Brain pericyte (primary cell): Measurements from ENCODE around the gene ST8SIA1.

Experiments
- DNase-seq: peaks from one replicate; pipeline ENCODE4 v3.0.0-alpha.2; 2012; ENCODE audit warnings: low read depth, low spot score

ST8SIA1 gene

DNA sequence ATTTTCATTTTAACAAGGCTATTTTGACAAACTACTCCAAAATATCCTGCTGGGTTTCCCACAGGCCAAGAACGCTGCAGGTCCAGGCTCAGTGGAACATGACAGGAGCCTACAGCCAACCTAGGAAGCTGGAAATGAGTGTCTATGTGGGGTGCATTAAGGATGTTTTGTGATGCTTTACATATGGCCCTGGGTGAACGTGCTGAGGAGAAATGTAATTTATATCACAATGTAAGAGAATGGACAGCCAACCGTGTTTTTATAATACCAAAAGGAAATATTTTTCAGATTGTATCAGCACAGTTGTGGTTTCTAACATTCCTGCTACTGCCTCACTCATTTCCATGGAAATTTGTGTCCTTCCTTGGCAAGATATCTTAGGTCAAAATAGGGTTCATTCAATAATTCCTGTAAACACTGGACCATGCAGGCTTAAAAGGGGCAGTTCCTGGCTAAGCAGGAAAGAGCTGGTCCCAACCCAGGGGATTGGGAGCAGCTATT, 51.5 kb downstream of the ST8SIA1 start:
- peak; percentile 84 for DNase-seq

DNA sequence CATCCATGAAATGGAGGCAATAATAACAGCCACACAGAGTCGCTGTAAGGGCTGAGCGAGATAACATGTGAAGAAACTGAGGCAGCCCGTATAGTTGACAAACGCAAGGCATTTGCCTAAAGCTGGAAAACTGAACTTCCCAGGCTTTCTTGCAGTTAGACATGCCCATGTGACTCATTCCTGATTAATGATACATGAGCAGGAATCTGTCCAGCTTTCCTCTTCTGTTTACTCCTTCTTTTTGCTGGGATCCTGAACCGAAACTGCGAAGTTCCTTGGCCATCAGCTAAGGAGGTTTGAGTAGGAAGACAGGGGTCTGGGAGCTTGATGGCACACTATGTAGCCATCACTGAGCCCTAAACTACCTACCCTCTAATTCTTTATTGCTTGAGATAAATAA, 52.2 kb downstream of the ST8SIA1 start:
- DNase-seq = no peak

DNA sequence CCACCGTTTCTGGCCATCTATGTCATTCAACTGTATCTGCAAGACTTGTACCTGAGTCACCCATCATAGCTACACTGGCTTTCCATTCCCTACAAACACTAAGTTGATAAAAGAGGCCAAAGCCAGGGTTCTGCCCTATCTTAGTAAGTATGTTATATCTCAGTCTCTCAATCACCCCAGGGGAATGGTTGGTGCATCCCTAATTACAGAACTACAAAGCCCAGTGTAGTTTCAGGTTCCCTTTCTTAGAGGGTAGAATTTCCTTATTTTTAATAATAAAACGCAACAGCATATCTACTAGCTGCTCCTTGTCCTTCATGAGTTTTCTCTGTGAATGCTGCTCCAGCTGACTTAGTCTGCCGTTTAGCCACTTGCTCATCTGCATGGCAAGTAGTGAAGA, 57.6 kb downstream of the ST8SIA1 start:
- DNase-seq = no peak

DNA sequence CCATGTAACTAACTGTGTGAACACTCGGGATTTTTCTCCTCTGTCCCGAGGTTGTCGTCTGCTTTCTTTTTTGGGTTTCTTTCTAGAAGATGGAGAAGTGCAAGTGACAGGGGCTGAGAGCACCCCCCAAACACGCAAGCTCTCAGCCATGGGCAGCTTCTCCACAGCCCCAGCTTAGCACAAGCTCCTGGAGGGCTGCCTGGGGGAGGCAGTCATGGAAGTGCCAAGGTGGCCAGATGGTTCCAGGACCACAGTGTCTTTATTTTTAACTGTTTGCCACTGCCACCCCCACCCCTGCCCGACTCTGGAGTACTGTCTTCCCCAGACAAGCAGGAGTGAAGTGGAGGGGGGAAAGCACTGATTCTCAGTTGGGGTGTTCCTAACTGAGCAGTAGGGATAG, 58.2 kb downstream of the ST8SIA1 start:
- DNase-seq = no peak

DNA sequence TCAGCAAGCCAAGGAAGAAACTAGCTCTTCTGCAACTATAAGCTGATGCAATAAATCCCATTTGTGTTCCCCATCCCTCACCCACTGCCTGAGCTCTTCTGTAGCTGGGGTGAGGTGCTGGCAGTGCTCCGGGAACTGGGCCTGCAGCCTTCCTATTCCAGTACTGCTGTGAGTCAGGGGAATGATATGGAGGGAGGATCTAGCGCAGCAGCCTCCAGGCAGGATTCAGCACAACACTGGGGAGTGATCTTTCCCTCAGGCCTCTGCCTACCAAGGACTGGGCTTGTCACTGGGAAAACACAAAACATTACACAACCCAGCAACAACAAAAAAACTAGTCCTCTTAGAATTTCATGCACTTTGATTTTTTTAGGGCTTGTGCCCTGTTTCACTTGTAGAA, 58.7 kb downstream of the ST8SIA1 start:
- peak; percentile 84 for DNase-seq

DNA sequence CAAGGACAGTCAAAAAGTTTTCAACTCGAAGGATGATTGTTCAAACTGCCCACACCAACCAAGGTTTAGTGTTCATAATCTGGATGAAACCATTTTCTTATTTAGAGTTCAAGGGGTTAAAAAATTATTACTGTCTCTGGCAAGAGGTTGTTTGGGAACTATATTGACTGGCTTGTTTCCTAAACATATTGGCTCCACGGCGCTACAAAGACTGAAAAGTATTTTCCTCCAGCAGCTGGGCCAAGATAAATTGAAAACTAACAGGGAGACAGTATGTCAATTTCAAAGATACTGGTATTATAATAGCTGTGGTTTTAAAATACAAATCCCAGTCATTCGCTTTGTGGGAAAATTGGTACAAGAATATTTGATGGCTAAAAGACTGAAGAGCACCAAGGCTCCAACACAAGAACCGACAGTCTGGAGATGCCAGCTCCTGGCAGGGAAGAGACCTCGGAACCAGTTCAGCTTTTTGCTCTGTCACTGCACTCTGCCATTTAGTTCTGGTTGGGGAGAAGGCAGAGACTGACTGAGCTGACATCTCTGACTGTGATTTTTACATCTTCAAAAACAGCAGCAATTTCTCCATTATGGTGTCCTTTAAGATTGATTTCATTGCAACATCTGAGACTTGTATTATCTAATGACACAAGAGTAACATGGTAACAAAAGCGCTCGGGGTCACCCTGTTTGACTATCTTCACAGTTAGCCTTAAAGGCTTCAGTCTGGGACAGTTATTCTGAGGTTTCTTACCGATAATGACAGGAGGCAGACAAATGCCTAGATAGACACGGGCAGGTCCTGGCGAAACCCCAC, 62.0 kb downstream of the ST8SIA1 start:
- DNase-seq = no peak

DNA sequence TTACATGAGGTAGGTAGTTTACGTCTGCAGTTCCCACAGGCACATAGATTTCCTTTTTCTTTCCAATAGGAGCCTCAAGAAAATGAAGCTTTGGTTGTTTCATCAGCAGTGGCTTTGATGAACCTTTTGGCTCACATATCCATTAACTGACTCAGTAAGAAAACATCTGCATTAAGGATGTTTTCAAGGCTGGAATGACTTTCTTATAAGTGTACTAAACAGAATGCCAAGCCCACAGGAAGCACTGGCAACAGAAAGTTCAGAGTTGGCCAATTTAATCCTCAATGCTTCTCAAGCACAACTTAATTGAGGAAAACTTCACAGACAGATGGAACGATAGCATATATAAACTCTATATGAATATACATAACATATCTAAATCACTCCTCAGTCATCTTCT, 63.5 kb downstream of the ST8SIA1 start:
- DNase-seq = no peak

DNA sequence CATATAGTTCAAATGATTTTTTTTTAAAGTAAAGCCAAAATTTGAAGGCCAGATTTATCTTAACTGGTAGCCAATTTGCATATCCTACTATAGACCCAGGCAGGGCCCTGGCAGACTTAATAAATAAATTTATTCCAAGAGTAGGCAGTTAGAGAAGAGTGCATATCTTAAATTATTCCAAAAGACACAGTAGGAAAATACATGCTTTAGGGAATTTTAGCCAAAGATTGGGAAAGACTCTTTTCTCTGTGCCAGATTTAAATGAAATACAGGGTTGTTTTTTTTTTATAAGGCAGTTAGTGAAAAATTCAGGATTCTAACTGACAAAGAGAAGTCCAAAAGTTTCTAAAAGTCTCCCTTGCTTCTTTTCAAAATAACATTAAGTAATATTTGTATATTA, 65.5 kb downstream of the ST8SIA1 start:
- DNase-seq = no peak

DNA sequence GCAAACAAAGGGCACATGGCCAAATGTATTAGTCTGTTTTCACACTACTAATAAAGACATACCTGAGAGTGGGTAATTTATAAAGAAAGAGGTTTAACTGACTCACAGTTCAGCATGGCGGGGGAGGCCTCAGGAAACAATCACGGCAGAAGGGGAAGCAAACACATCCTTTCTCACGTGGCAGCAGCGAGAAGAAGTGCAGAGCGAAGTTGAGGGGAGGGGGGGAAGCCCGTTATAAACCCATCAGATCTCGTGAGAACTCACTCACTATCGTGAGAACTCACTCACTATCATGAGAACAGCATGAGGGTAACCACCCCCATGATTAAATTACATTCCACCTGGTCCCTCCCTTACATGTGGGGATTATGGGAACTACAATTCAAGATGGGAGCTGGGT, 66.1 kb downstream of the ST8SIA1 start:
- no peak for DNase-seq

DNA sequence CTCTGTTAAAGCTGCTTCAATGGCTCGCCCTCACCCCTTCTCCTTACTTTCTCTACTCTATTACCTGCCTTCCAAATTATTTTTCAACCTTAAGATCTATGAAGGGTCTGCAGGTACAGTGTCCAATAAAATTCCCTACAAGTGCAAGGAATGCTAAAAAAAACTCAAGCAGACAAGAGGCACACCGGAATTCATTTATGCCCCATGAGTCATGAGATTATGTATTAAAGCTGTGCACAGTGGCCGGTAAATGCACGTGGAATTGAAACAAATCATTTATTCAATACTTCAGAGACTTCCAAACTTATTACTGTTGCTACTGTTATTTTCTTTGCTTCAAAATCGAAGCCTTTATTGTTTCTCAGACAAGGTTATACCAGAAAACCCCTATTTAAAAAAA, 68.4 kb downstream of the ST8SIA1 start:
- DNase-seq = no peak

DNA sequence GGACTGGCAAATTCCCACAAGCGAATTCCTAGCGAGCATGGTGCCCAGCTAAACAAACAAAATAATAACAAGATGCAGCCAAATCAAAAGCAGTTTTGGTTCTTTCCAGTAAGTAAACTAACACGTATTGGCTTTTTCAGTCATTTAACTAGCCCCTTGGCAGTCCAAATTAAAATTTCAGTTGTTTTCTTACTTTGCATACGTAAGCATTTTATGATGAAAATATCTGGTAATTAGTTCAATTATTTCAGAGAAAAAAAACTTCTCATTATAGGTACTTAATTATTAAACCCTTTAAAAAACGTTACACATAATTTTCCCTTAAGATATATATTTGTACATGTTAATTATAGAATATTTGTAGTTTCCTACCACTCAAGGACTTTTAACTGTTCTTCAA, 70.1 kb downstream of the ST8SIA1 start:
- no peak for DNase-seq

DNA sequence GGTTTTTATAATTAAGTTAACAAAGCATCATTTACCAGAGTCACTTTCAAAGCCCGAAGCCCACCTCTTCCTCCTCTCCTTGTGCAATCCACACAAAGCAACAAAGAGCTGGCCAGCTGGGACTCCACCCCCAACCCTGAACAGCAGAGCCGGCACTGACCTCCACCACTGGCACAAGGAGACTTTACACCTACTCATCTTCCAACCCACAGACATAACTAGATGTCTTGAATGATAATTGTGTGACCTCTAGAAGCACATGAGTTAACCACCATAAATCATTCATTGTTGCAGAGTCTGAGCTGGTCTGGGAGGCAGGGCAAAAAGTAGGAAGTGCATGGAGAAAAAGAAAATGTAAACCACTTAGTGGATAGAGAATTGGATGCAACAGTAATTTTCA, 72.2 kb downstream of the ST8SIA1 start:
- DNase-seq = no peak

DNA sequence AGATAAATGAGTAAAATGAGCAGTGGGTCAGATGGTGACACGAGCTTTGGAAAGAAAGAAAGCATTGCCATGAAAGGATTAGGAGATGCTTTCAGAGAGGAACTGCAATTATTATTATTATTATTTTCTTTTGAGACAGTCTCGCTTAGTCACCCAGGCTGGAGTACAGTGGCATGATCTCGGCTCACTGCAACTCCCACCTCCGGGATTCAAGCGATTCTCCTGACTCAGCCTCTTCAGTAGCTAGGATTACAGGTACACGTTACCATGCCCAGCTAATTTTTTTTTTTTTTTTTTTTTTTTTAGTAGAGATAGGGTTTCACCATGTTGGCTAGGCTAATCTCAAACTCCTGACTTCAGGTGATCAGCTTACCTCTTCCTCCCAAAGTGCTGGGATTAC, 77.4 kb downstream of the ST8SIA1 start:
- DNase-seq = no peak

DNA sequence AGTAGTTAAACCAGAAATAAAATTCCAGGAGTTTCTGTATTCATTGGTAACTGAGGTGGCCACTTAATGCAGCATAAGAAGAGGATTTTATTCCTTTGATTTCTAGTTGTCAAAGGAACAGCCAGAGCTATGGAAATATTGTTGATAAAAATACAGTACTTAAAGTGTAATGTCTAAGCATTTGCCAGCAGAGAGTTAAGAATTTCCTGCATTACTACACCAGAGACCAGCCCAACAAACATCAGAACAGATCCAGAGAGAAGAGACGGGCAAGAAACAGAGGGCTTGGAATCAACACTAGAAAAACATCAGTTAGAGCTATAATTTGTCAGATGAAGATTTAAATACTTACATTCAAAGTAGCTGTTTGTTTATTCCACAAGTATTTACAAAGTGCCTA, 77.9 kb downstream of the ST8SIA1 start:
- DNase-seq = no peak

DNA sequence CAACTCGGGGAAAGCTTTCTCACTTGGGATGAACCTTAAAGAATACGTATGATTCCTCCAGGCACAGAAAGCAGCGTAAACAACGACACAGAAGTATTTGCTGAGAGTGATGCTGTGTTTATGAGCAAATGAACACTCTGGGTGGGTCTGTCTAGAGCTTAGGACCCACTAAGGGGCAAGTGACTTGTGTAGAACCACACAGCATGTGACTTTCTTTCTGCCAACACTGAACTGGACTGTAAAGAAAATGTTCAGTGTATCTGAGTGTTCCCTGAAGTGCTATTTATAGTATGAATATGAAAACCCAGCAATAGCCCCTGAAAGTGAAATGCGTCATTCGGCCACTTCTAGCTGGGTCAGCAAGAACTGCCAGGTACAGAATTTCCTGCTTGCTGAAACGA, 78.5 kb downstream of the ST8SIA1 start:
- DNase-seq = no peak

DNA sequence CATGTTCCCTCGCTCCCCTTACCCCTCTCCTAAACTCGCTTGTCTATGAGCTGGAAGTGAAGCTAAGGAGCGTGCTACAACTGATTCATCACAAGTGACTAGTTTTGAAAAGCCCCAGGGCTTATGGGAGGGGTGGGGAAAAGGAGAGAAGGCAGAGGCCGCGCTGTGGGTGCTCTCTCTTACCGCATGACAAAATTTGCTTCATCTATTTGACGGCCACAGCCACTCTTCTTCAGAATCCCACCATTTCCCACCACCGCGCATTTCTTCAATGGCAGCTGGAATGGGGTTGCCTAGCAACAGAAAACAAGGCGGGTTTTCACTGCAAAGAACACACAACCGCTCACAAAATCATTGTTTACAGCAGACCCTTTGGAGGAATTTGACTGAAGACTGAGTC, 79.4 kb downstream of the ST8SIA1 start:
- DNase-seq = no peak

DNA sequence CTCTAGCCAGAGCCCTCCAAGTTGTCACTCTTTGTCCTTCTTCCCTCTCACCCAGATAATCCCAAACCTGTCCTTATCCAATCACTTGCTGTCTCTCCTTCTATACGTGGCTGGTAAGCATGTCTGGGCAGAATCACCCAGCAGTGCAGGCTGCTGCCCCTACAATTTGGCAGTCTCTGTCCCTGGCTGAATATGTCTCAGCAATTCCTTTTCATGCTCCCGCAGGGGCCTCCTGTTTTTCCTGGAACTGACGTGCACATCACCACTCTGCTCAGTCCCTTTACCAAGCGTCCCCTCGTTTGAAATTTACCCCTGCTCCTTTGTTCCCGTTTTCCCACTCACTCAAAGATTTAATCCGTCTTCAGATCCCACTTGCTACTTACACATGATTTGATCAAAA, 80.0 kb downstream of the ST8SIA1 start:
- DNase-seq = no peak

DNA sequence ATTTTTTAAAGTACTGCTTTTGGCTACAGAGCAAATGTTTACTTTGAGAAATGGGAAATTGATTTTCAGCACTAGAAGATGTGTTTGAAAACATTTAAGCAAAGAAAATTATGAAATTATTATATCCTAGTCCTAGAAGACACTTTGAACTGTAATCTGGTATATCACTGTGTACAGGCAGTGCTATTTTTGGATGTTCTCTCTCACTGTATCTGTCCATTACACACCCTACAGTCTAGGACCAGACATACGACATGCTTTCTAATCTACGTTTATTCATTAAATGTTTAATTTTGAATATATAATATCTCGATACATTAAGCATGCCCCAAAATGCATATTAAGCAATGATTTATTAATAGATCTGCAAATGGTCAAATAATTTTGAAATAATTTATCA, 82.5 kb downstream of the ST8SIA1 start:
- no peak for DNase-seq

DNA sequence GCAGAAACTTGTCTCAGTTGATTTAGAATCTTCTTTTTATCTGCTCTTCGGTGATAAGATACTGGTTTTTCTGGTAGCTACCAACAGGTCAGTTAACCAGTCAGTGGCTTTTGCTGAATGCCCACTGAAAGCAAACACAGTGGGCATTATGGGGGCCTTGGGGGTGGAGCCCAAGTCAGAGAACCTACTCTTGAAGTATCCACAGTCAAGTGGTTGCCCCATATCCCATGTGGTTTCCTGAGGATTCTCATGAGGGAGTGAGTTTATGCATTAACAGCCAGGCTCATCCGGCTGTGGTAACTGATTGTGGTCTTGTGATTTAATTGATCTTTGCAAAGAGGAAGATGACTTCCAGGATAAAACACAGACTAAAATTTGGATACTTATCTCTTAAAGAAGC, 83.7 kb downstream of the ST8SIA1 start:
- DNase-seq = no peak

DNA sequence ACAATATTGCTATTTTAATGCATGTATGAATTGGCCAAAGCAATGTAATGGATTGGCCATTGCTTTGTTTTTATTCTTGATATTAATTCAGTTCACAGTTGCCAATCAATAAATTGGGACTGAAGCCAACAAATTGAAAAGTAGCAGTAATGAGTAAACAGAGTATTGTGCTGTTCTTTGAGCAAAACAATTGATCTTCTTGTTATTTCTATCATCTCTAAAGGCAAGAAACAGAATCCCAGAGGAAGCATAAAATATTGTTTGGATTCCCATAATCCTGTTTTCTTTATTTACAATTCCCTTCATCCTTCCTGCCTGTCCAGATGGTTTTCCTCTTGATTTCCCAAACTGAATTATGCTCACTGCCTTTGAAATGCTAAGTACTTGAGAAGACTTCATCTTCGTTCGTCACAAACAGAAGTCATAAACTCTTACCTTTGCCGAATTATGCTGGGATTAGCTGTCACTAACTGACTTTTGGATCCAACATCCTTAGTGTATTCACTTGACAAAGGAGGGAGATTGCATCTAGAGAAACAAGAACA, 85.9 kb downstream of the ST8SIA1 start:
- no peak for DNase-seq

DNA sequence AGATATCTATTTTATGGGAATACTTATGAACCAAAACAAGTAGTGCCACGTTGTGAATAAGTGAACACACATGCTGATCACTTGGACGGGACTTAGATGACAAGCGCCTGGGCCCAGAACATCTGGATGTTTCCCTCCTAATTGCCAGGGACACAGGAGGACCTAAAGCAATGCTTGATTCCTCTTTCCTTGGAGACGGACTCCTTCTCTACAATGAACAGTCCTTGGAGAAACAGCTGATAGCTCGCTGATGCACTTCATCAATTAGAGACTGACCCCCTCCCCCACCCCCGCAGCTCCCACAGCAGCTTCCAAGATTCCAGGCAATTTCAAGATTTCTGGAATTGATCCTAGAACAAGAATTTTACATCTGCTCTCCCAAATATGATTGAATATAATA, 86.4 kb downstream of the ST8SIA1 start:
- DNase-seq = no peak

DNA sequence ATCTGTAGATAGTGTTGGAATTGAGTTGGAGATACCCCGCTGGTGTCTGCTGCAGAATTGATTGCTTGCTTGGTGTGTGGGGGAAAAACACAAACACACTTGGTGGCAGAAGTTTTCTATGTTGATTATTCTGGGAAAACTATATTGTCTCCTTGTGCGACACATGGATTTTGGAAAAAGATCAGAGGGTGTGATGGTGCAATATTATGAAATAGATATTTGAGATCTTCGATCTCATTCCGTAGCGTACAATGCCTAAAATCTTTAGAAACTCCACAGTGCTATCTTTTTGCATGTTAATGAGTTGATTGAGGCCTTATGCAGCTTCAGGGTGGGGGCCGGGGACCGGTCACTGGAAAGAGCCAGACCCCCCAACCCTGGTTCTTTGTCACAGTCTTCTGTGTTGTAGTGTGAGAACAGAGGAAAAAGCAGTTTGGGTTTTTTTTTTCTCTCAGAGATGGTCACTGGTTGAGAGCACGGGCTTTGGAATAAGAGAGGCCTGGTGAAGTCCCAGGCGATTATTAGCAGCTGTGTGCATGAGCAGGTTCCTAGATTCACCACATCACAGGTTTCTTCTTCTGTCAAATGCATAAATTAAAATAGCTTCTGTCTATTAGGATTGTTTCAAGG, 88.2 kb downstream of the ST8SIA1 start:
- no peak for DNase-seq

DNA sequence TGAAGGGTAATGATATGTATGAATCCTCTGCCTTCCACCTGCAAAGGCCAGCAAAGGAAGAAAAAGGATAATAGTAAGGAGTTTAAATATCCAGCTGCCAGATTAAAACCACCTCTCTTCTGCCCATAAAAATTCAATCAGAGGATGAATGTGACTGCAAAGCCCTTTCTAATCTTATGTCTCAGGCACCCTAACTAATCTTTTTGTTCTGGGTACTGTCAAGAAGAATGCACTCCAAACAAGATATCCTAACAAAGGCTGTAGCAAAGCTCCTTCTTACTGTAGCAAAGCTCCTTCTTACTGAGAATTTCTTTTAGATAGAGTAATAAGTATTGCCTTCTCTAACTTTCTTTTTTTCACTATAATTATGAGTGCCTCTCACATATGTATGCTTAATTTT, 91.8 kb downstream of the ST8SIA1 start:
- DNase-seq = no peak
